Measurements from ENCODE around the gene ZNF764.
"Not testable (repeated sequence)": the region's sequence is repeated elsewhere in the genome, so short reads cannot be mapped to it uniquely, and the experiment has no call there.

Gene ZNF764

GRCh38 chr16:30526137-30526822 is 31.9 kb downstream of the ZNF764 start, which contains the start of gene ZNF768:
Gene ZNF768 (minus strand): TSS chr16:30526566. CDS start chr16:30526413, 153 bp downstream.
- peak; percentile 37 for DNase-seq

- DNase-seq = no peak
Observed at GRCh38 chr16:30525844-30526136, 32.4 kb downstream of the ZNF764 start.

- DNase-seq = no peak
Observed at GRCh38 chr16:30524575-30525568, 33.3 kb downstream of the ZNF764 start.

GRCh38 chr16:30523768-30524574 is 34.2 kb downstream of the ZNF764 start:
- no peak for DNase-seq

GRCh38 chr16:30522702-30523463 is 35.3 kb downstream of the ZNF764 start:
- DNase-seq = not testable (repeated sequence)

GRCh38 chr16:30521873-30522641 is 36.1 kb downstream of the ZNF764 start:
- DNase-seq = no peak

- DNase-seq = no peak
Observed at GRCh38 chr16:30521476-30521872, 36.7 kb downstream of the ZNF764 start.

- no peak for DNase-seq
Observed at GRCh38 chr16:30519120-30520049, 38.8 kb downstream of the ZNF764 start.

- DNase-seq = no peak
Observed at GRCh38 chr16:30518552-30518951, 39.6 kb downstream of the ZNF764 start.

GRCh38 chr16:30515275-30515674 is 42.9 kb downstream of the ZNF764 start:
- DNase-seq = no peak

- DNase-seq = no peak
Observed at GRCh38 chr16:30511509-30511908, 46.7 kb downstream of the ZNF764 start.

- DNase-seq = no peak
Observed at GRCh38 chr16:30510376-30510938, 47.7 kb downstream of the ZNF764 start.

- DNase-seq = no peak
Observed at GRCh38 chr16:30509081-30509765, 49.0 kb downstream of the ZNF764 start.

All from NCI-H1092 treated with DMSO at 0.1 percent for 48 hours (cell line).